ENCODE measurements around the gene CTNNBL1.

GRCh38 chr20:37713396-37713795 lies 19.6 kb downstream of the CTNNBL1 start:
- no peak for TF ChIP-seq CBFB (CRISPR knock-in tag; IDR thresholded peaks at IDR 0.05; ENCODE audit: low read depth)
- TF ChIP-seq CTCF (IDR thresholded peaks at IDR 0.05): no peak
- no peak for TF ChIP-seq RELA (CRISPR knock-in tag; IDR thresholded peaks at IDR 0.05; ENCODE audit: borderline replicate concordance)
- no peak for TF ChIP-seq NR3C1 (CRISPR knock-in tag; conservative IDR thresholded peaks at IDR 0.05; ENCODE audit: low read depth)
- TF ChIP-seq MYBL2 (CRISPR knock-in tag; IDR thresholded peaks at IDR 0.05): no peak
- no peak for TF ChIP-seq TEAD4 (CRISPR knock-in tag; IDR thresholded peaks at IDR 0.05)
- TF ChIP-seq PREB (CRISPR knock-in tag; IDR thresholded peaks at IDR 0.05; ENCODE audit: borderline replicate concordance): no peak
- TF ChIP-seq STAT6 (CRISPR knock-in tag; conservative IDR thresholded peaks at IDR 0.05; ENCODE audit: low read depth): no peak
- TF ChIP-seq OVOL2 (CRISPR knock-in tag; IDR thresholded peaks at IDR 0.05; ENCODE audit: borderline replicate concordance): no peak
